Vagina (tissue), 2 donors: ENCODE measurements around the gene FSD1. TPM values are rescaled to one million over a fixed set of nuclear protein-coding genes. Genes with fewer than 3 reads are reported as not detected.

Experiments used
- DNase-seq, 2 donors: peaks; one replicate each; pipeline ENCODE4 v3.0.0-alpha.2; 2017; ENCODE audit errors: extremely low spot score in 2 of 2
- H3K27ac ChIP-seq: fragments of 200-600 bp; sonication (generic); one replicate; pipeline ENCODE4 v1.5.1; 2019
- H3K27me3 ChIP-seq: fragments of 200-600 bp; sonication (generic); one replicate; pipeline ENCODE4 v1.5.1; 2019
- H3K36me3 ChIP-seq, 2 donors: fragments of 200-600 bp; sonication (generic); one replicate each; pipeline ENCODE4 v1.5.1; 2017 to 2019
- H3K4me1 ChIP-seq: fragments of 200-600 bp; sonication (generic); one replicate; pipeline ENCODE4 v1.5.1; 2019
- H3K4me3 ChIP-seq, 2 donors: fragments of 200-600 bp; sonication (generic); 1 replicate in 1 of 2; 2 replicates in 1 of 2; pipeline ENCODE4 v1.5.1; 2016 to 2019
- H3K9me3 ChIP-seq: fragments of 200-600 bp; sonication (generic); one replicate; pipeline ENCODE4 v1.5.1; 2019
- CTCF ChIP-seq, 3 experiments: fragments of 450-650 bp in 2 of 3; fragments of 200-600 bp in 1 of 3; sonication (generic) in 1 of 3; IDR thresholded peaks; one replicate each; pipeline ENCODE4 v1.5.1; 2017 to 2019; ENCODE audit warnings: antibody characterized with exemption in 3 of 3, mild to moderate bottlenecking in 2 of 3, moderate library complexity in 2 of 3
- POLR2A ChIP-seq, 2 donors: fragments of 450-650 bp; IDR thresholded peaks; one replicate each; pipeline ENCODE4 v1.6.1; 2017; ENCODE audit warnings: antibody characterized with exemption in 2 of 2, mild to moderate bottlenecking in 2 of 2, moderate library complexity in 2 of 2
- POLR2AphosphoS5 ChIP-seq, 2 donors: sonication (generic); formaldehyde crosslinking; IDR thresholded peaks; one replicate each; pipeline ENCODE4 v1.9.0; 2017; ENCODE audit warnings: antibody characterized with exemption in 2 of 2, mild to moderate bottlenecking in 2 of 2, low read depth in 1 of 2; ENCODE audit not compliant: insufficient read depth in 1 of 2
- intact Hi-C: fragments of 100-400 bp; cut with DNase I; formaldehyde crosslinking; loops from one replicate; pipeline ENCODE4 v1.15.1; 2023
- total RNA-seq: library from RNA; depleted of rRNA; stranded (reverse); fragments of >200 nt; gene quantifications from one replicate; pipeline ENCODE4 v1.2.3, GENCODE V29; 2016

FSD1 gene
- total RNA-seq, 1 donor from 2014 or later: 1.7 TPM

- Histone ChIP-seq H3K27ac (no peak within 1 kb of the TSS), H3K9me3 (no peaks in the 10 kb centered on the region), H3K4me1 (peaks cover 19% of the 10 kb centered on the region), H3K4me3 (peak within 1 kb of the TSS; percentile 18 to 22), H3K27me3 (peaks cover 12% of the 10 kb centered on the region), H3K36me3 (no peaks in the 10 kb centered on the region)
- DNase-seq: no peak
- intact Hi-C loops: loop anchor here (10.0 kb wide), 1 partner anchor 116 kb away; no protein-coding TSS in a partner anchor
- no peak for TF ChIP-seq POLR2AphosphoS5 (IDR thresholded peaks at IDR 0.05; ENCODE audit: insufficient read depth in 1 of 2, low read depth in 1 of 2)
- TF ChIP-seq CTCF (IDR thresholded peaks at IDR 0.05): no peak
- no peak for TF ChIP-seq POLR2A (IDR thresholded peaks at IDR 0.05)
Measured at GRCh38 chr19:4278419-4279266, 25.8 kb upstream of the FSD1 start, which contains the start of gene SHD. TSS of gene SHD (plus strand) at chr19:4279266. CDS start at chr19:4280064, 798 bp downstream.

DNA sequence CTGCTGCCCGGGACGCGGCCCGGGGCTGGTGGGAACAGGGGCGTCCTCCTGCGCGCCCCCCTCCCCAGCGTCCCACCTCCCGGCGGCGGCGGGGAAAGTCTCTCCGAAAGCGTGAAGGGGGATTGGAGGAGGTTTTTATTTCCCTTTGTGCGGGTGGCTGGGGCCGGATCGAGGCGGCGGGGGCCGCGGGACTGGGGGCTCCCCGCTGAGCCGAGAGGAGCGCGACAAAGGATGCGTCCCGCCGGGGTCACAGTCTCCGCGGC is 25.2 kb upstream of the FSD1 start:
- H3K36me3 ChIP-seq: no peaks in the 10 kb centered on the region
- no peak for TF ChIP-seq POLR2A (IDR thresholded peaks at IDR 0.05)
- no peak for TF ChIP-seq POLR2AphosphoS5 (IDR thresholded peaks at IDR 0.05; ENCODE audit: insufficient read depth in 1 of 2, low read depth in 1 of 2)
- no peak for TF ChIP-seq CTCF (IDR thresholded peaks at IDR 0.05)
- peaks cover 19% of the 10 kb centered on the region for H3K4me1 ChIP-seq
- H3K27ac ChIP-seq: no peak overlapping the region
- DNase-seq: no peak
- H3K9me3 ChIP-seq: no peaks in the 10 kb centered on the region
- peak overlapping the region; percentile 18 to 22 for H3K4me3 ChIP-seq
- H3K27me3 ChIP-seq: peaks cover 12% of the 10 kb centered on the region
- intact Hi-C loops: loop anchor here (10.0 kb wide), 1 partner anchor 116 kb away; no protein-coding TSS in a partner anchor

DNA sequence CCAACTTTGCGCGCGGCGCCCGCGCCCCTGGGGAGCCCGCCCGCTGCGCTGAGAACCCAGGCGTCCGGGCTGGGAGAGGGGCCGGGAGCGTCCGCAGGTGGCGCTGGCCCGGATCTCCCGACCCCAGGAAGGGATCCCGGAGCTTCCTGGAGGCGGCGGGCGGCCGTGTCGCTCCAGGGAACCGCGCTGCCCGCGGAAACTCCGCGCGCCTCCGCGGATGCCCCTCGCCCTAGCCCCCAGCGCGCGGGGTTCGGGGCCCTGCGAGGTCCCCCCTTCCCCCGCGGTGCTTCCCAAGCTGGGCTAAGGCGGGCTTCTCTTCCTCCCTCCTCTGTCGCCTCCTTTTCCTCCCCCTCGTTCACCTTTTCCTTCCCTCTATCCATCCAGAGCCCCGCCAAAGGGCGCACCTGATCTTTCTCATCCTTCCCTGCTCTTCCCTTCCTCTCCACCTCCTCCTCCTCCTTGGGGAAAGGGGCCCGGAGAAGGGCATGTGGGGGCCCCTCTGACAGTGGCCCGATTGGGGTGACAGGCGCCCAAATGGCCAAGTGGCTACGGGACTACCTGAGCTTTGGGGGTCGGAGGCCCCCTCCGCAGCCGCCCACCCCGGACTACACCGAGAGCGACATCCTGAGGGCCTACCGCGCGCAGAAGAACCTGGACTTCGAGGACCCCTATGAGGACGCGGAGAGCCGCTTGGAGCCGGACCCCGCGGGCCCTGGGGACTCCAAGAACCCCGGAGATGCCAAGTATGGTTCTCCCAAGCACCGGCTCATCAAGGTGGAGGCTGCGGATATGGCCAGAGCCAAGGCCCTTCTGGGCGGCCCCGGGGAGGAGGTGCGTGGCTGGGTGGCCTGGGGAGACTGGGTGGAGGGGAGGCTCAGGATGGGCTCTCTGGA is 24.6 kb upstream of the FSD1 start:
- TF ChIP-seq POLR2A (IDR thresholded peaks at IDR 0.05): no peak
- TF ChIP-seq CTCF (IDR thresholded peaks at IDR 0.05): no peak
- no peak for TF ChIP-seq POLR2AphosphoS5 (IDR thresholded peaks at IDR 0.05; ENCODE audit: insufficient read depth in 1 of 2, low read depth in 1 of 2)
- intact Hi-C loops: loop anchor here (10.0 kb wide), 1 partner anchor 115 kb away; no protein-coding TSS in a partner anchor
- H3K27me3 ChIP-seq: peaks cover 12% of the 10 kb centered on the region

GRCh38 chr19:4284176-4284958 is 20.0 kb upstream of the FSD1 start:
- no peaks in the 10 kb centered on the region for H3K9me3 ChIP-seq
- peaks cover 7% of the 10 kb centered on the region for H3K27me3 ChIP-seq
- intact Hi-C loops: no loop called here

More for the DNA sequence above, 24.6 kb upstream of the FSD1 start:
- Histone ChIP-seq H3K4me3 (peak overlapping the region; percentile 18 to 22), H3K27ac (no peak overlapping the region), H3K4me1 (peaks cover 19% of the 10 kb centered on the region), H3K36me3 (no peaks in the 10 kb centered on the region), H3K9me3 (no peaks in the 10 kb centered on the region)
- no peak for DNase-seq

More at GRCh38 chr19:4284176-4284958, 20.0 kb upstream of the FSD1 start:
- no peak for DNase-seq
- no peaks in the 10 kb centered on the region for H3K36me3 ChIP-seq
- no peak overlapping the region for H3K4me3 ChIP-seq
- TF ChIP-seq POLR2AphosphoS5 (IDR thresholded peaks at IDR 0.05; ENCODE audit: insufficient read depth in 1 of 2, low read depth in 1 of 2): no peak
- TF ChIP-seq CTCF (IDR thresholded peaks at IDR 0.05): no peak
- no peak for TF ChIP-seq POLR2A (IDR thresholded peaks at IDR 0.05)
- H3K4me1 ChIP-seq: peaks cover 10% of the 10 kb centered on the region
- H3K27ac ChIP-seq: no peak overlapping the region
